ENCODE data around the gene LCN6.

Gene LCN6

DNA sequence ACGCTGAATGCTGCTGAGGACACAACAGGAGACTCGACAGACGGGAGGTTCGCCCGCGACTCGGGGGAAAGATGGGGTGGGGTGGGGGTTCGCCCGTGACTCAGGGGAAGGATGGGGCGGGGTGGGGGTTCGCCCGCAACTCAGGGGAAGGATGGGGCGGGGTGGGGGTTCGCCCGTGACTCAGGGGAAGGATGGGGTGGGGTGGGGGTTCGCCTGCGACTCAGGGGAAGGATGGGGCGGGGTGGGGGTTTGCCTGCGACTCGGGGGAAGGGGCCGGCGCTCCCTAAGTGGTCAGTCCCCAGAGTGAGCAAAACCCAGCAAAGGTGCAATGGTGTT lies 2.2 kb downstream of the LCN6 start:
- H3K4me3 ChIP-seq (ENCODE audit: low read depth, low read length) = no peak overlapping the region
- DNase-seq (ENCODE audit: low read depth) = no peak
- TF ChIP-seq CTCF (IDR thresholded peaks at IDR 0.05; ENCODE audit: control insufficient read depth, extremely low read depth, insufficient read depth) = no peak

DNA sequence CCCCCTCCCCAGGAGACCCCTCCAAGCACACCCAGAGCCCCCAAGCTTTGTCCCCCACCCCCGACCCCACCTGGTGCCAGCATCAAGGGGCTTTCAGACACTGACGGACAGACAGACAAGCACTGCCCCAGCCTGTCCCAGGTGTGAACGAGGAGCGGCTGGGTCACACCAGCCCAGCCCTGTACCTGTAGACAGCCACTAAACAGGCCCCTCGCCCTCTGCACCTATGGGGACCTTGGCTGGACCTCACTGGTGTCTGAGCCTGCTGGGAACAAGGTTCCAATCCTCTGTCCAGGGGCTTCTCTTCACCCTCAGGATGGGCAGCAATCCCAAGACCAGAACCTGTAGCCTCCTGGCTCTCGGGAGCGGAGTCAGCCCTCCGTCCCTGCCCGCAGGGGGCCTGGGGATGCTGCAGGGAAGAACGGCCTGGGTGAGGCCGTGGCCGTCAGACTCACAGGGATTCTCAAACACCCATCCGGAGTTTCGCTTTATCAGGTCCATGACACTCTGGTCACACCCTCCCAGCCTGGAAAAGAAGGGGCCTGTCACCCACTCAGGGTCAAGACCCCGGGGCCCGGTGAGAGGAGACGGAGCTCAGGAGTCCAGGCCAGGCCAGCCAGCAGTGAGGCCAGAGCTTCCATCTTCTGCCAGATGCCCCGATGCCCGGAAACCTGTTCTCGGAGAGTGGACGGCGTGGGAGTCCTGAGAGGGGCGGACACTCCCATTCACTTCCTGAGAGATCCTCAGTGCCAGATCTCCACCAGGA lies 2.8 kb downstream of the LCN6 start:
- DNase-seq (ENCODE audit: low read depth) = no peak
- no peak overlapping the region for H3K4me3 ChIP-seq (ENCODE audit: low read depth, low read length)
- no peak for TF ChIP-seq CTCF (IDR thresholded peaks at IDR 0.05; ENCODE audit: control insufficient read depth, extremely low read depth, insufficient read depth)

GRCh38 chr9:136744773-136745172 lies 3.6 kb downstream of the LCN6 start:
- no peak for TF ChIP-seq CTCF (IDR thresholded peaks at IDR 0.05; ENCODE audit: control insufficient read depth, extremely low read depth, insufficient read depth)
- H3K4me3 ChIP-seq (ENCODE audit: low read depth, low read length) = no peak overlapping the region

DNA sequence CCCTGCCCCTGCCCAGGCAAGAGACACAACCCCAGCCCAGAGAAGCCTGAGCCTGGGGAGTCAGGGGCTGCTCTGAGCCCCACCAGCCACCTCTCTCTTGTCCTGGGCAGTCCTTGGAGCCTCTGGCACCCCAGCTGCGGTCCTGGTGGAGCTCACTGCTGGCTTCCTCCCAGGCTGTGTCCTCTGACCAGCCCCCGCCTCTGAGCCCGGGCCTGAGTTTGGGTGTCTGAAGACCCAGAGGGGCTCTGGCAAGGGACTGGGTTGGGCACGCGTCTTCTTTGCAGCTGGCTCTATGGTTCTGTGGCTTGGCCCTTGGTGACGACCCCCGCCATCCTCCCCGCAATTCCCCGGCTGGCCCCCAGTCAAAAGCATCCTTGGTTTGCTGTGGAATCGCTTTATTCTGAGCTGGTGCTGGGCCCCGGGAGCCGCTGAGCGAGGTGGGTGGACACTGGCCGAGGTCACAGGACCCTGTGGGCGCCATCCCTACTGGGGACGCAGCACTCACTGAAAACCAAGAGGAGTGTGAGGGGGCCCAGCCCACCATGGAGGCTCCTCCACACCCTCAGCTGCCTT lies 4.6 kb downstream of the LCN6 start:
- no peak for TF ChIP-seq CTCF (IDR thresholded peaks at IDR 0.05; ENCODE audit: control insufficient read depth, extremely low read depth, insufficient read depth)
- H3K4me3 ChIP-seq (ENCODE audit: low read depth, low read length) = no peak overlapping the region

More at GRCh38 chr9:136744773-136745172, 3.6 kb downstream of the LCN6 start:
- no peak for DNase-seq (ENCODE audit: low read depth)

DNA sequence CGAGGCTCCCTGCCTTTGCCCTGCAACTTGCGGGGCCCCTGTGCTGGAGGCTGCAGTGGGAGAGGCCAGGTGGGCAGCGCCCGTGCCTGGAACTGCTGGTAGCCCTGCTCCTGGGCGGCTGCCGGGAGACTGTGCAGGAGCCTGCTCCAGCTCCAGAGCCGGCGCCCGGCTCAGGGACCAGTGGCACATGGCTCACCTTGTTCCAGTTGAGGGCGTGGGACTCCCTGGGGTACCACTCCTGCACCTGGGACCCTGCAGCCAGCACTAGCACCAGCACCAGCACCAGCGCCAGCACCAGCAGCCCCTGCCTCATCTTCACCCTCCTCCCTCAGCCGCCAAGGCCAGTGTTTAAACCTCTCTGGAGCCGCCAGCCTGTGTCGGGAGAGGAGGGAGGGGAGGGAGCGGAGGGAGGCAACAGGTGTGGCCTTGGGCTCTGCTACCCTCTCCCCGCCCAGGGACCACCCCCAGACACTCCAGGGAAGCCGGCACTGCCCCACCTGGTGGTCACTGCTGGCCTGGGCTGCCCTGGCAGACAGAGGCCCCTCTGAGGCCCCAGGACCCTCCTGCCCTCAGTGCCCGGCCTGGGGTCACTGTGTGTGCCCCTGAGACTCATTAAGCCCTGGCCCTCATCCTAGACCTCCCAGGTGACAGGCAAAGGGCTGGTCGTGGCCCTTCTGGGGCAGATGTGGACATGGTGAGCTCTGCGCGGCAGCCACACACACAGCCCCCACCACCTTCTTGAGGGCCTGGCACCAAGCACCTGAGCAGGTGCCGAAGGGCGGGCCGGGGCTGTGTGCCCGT lies 5.5 kb downstream of the LCN6 start, which contains the start of gene LCN10:
Gene LCN10, minus strand, starts transcription at position 350 of the 801 bp plus-strand sequence. Its CDS starts 37 bp downstream, at position 313.
- H3K4me3 ChIP-seq (ENCODE audit: low read depth, low read length) = no peak within 1 kb of the TSS
- TF ChIP-seq CTCF (IDR thresholded peaks at IDR 0.05; ENCODE audit: control insufficient read depth, extremely low read depth, insufficient read depth) = peak; percentile 20; the same call in 1 of the 2 replicates
- DNase-seq (ENCODE audit: low read depth) = no peak

More for the DNA sequence above, 4.6 kb downstream of the LCN6 start:
- no peak for DNase-seq (ENCODE audit: low read depth)

DNA sequence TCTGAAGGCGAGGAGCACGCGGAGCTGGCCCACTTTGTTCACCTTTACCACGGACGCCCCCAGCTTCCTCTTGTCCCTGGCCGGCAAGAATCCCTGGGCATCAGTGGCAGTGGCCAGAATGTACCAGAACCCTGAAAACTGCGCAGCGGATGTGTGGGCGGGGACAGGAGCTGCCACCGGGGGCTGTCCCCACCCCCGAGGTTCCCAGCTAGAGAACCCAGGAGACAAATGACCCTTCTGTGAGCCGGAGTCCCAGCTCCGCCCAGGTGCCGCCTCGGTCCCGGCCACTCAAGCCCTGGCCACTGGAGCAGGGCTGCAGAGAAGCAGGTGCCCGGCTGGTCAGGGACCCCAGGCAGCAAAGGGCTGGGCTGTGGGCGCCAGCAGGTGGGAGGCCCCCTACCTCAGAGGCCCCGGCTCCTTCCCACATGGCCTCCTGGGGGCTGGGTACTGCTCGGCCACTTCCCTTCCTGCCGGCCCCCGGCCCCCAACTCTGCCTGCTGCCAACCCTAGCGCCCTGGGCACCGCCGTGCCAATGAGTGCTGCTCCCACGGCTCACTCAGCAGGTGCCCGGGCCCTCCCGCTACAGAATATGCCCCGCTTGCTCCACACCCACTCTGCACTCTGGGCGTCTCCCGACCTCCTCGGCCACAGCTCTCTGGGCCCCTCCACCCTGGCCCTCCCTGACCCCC lies 6.3 kb downstream of the LCN6 start:
- no peak overlapping the region for H3K4me3 ChIP-seq (ENCODE audit: low read depth, low read length)
- DNase-seq (ENCODE audit: low read depth) = no peak

More for the DNA sequence above, 6.3 kb downstream of the LCN6 start:
- no peak for TF ChIP-seq CTCF (IDR thresholded peaks at IDR 0.05; ENCODE audit: control insufficient read depth, extremely low read depth, insufficient read depth)
